Erythroblast (primary cell): ENCODE results near the gene HECW1.

Source experiments
- GATA1 ChIP-seq: IDR thresholded peaks from 2 replicates; pipeline ENCODE4 v1.6.1; 2011; ENCODE audit warnings: low read depth, mild to moderate bottlenecking, control low read depth, low read length, moderate library complexity
- POLR2A ChIP-seq: IDR thresholded peaks from 2 replicates; pipeline ENCODE4 v1.6.1; 2011; ENCODE audit warnings: mild to moderate bottlenecking, low read length

DNA sequence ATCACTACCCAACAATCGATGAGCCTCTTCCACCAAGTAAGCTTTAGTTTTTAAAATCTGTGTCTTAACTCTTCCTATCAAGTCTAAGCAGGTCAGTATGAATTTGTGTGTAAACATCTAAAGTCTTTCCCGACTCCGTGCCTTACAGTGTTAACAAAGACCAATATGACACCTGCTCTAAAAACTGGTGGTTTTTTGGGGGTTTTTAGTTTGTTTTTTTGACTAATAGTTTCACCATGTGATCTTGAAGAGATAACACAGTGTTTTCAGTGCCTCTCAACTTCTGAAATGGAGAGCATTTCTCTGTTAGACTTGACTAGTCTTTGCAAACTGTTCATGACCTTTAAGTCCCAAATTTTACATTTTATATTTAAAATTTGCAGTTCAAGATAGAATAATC lies 338.4 kb downstream of the HECW1 start:
- TF ChIP-seq POLR2A (no peak), GATA1 (no peak)
